ENCODE data around the gene PERM1. TPM values are rescaled to one million over a fixed set of nuclear protein-coding genes. Genes with fewer than 3 reads are reported as not detected.

PERM1 gene
- total RNA-seq, 2 experiments from 2014 or later = not detected

DNA sequence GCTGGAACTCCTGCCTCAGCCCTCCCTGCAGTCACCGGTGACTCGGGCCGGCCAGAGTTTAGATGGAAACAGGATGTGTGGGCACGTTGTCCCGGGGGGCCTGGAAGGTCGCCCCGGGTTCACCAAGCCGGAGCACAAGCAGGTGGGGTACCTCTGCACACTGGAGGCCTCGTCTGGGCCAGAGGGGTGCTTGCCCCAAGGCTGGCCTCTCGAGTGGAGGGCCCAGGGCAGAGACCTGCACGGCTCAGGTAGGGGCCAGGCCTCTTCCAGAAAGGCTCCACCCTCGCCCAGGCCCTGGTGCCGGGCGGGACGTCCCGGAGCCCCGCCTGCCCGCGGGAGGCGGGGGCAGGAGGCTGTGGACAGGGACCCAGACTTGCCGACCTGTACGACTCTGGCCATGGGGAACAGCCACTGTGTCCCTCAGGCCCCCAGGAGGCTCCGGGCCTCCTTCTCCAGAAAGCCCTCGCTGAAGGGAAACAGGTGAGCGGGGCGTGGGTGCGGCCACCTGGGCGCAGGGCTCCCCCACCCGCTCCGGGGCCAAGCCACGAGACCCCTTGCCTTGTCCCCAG is 15.7 kb downstream of the PERM1 start, which contains the start of gene PLEKHN1:
Gene PLEKHN1 (plus strand): TSS at position 348 of the 569 bp plus-strand sequence. CDS start 50 bp downstream, at position 398.
- POLR2A ChIA-PET = interaction anchor here (0.7 to 1.2 kb wide), 3 partner anchors 10 to 93 kb away, joined by 3 read pairs; partner anchors contain the start of gene ISG15
- TF ChIP-seq, protein P1, sequence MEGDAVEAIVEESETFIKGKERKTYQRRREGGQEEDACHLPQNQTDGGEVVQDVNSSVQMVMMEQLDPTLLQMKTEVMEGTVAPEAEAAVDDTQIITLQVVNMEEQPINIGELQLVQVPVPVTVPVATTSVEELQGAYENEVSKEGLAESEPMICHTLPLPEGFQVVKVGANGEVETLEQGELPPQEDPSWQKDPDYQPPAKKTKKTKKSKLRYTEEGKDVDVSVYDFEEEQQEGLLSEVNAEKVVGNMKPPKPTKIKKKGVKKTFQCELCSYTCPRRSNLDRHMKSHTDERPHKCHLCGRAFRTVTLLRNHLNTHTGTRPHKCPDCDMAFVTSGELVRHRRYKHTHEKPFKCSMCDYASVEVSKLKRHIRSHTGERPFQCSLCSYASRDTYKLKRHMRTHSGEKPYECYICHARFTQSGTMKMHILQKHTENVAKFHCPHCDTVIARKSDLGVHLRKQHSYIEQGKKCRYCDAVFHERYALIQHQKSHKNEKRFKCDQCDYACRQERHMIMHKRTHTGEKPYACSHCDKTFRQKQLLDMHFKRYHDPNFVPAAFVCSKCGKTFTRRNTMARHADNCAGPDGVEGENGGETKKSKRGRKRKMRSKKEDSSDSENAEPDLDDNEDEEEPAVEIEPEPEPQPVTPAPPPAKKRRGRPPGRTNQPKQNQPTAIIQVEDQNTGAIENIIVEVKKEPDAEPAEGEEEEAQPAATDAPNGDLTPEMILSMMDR (IDR thresholded peaks at IDR 0.05) = no peak
- ATAC-seq (peak; percentile 57), DNase-seq (peak; percentile 77)
- Mint-ChIP-seq H3K9me3 (peaks cover 2% of the 10 kb centered on the region), H3K4me3 (peak within 1 kb of the TSS; percentile 77), H3K27ac (peak within 1 kb of the TSS; percentile 81), H3K4me1 (ENCODE audit: low read depth) (peaks cover 11% of the 10 kb centered on the region), H3K27me3 (peaks cover 8% of the 10 kb centered on the region), H3K36me3 (ENCODE audit: low read depth) (peaks cover 10% of the 10 kb centered on the region)
- CTCF ChIA-PET = interaction anchor here (1.0 to 1.7 kb wide), 5 partner anchors 17 to 97 kb away, joined by 4 to 9 read pairs (median 6); no protein-coding TSS in a partner anchor
- intact Hi-C loops (cut with micrococcal nuclease) = no loop called here

DNA sequence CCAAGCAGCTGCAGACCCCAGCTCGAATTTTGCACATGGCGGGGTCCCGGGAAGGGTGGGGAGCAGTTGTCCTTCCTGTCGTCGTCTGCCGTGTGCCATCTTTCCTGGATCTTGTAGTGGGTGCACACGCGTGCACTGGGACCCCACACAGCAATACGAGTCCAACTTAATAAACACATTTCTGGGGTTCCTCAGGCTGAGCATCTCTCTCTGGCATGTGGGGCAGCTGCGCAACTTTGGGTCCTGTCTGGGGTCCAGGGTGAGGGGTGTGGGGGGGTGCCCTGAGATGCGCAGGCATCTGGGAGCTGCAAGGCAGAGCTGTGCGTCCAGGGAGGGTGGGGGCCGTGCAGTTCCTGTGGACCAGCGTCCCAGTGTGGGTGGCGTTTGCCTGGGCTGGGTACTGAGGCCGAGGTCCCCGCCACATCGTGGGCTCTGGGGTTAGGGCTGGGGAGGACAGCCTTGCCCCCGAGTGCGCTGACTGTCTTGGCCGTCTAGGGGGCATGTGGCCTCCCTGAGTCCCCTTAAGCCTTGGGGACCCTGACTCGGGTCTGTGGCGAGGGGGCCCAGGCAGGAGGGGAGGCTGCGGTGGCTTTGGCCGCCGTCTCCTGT is 16.3 kb downstream of the PERM1 start:
- DNase-seq (no peak), ATAC-seq (no peak)
- TF ChIP-seq, protein P1 (IDR thresholded peaks at IDR 0.05) = no peak
- Mint-ChIP-seq H3K4me1 (ENCODE audit: low read depth) (peaks cover 11% of the 10 kb centered on the region), H3K27me3 (peaks cover 8% of the 10 kb centered on the region), H3K9me3 (peaks cover 2% of the 10 kb centered on the region), H3K36me3 (ENCODE audit: low read depth) (peaks cover 10% of the 10 kb centered on the region), H3K4me3 (peak overlapping the region; percentile 61), H3K27ac (peak overlapping the region; percentile 46)
- CTCF ChIA-PET = interaction anchor here (1.7 kb wide), 1 partner anchor 19 kb away, joined by 5 read pairs; no protein-coding TSS in a partner anchor
- POLR2A ChIA-PET = interaction anchor here (1.5 kb wide), 1 partner anchor 61 kb away, joined by 3 read pairs; no protein-coding TSS in a partner anchor
- intact Hi-C loops (cut with micrococcal nuclease) = no loop called here

DNA sequence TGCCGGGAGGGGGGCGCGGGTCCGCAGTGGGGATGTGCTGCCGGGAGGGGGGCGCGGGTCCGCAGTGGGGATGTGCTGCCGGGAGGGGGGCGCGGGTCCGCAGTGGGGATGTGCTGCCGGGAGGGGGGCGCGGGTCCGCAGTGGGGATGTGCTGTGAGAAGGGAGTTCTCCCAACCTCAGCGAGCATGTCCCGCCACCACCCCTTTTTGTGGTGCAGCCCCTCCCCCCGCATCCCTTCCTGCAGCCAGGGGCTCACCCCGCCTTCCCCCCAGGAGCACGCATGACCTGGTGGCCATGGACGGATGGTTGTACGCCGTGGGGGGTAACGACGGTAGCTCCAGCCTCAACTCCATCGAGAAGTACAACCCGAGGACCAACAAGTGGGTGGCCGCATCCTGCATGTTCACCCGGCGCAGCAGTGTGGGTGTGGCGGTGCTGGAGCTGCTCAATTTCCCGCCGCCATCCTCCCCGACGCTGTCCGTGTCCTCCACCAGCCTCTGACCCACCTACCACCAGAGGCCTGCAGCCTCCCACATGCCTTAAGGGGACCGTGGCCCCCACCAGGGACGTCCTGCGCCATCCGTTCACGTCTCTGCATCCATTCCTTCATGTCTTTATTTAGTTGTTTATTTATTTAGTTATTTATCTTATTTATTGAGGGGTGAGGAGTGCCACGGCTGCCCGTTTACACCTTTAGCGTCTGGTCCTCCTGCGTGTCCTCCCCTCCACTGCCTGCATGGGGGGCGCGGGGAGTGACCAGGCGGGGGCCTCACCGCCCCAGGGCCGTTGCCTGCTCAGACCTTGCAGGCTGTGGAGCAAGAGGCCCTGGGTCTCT is 17.0 kb downstream of the PERM1 start:
- Mint-ChIP-seq H3K4me3 (no peak overlapping the region), H3K36me3 (ENCODE audit: low read depth) (peaks cover 10% of the 10 kb centered on the region), H3K27ac (no peak overlapping the region), H3K9me3 (peaks cover 2% of the 10 kb centered on the region), H3K27me3 (peaks cover 8% of the 10 kb centered on the region), H3K4me1 (ENCODE audit: low read depth) (peaks cover 11% of the 10 kb centered on the region)
- POLR2A ChIA-PET = interaction anchor here (1.5 kb wide), 1 partner anchor 60 kb away, joined by 3 read pairs; no protein-coding TSS in a partner anchor
- no peak for ATAC-seq
- no peak for DNase-seq
- CTCF ChIA-PET = no interaction called here
- TF ChIP-seq, protein P1 (IDR thresholded peaks at IDR 0.05) = no peak
- intact Hi-C loops (cut with micrococcal nuclease) = no loop called here

DNA sequence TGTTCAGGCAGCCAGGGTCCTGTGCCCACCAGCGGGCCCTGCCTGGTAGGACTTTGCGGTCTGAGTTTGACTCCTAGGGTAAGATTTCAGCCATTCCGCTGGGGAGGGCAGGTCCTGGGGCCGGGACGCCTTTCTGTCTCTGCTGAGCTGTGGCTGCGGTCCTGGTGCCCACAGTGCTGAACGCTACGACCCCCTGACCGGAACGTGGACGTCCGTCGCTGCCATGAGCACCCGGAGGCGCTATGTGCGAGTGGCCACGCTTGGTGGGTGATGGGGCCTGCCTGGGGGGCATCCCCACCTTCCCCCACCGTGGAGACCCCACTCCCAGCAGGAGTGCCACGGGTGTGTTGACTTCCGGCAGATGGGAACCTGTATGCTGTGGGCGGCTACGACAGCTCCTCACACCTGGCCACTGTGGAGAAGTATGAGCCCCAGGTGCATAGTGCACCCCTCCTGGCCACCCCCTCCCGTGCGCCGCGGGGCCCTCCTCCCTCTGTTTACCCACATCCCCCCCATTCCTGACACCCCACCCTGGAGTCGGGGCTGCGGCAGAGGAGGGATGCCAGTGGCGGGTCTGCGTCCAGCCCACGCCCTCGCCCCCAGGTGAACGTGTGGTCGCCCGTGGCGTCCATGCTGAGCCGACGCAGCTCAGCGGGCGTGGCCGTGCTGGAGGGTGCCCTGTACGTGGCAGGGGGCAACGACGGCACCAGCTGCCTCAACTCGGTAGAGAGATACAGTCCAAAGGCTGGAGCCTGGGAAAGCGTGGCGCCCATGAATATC is 18.0 kb downstream of the PERM1 start:
- no peaks in the 10 kb centered on the region for H3K27me3 Mint-ChIP-seq
- ChIA-PET POLR2A (interaction anchor here (1.5 kb wide), 1 partner anchor 59 kb away, joined by 3 read pairs; no protein-coding TSS in a partner anchor), CTCF (no interaction called here)
- no peak for DNase-seq
- peaks cover 10% of the 10 kb centered on the region for H3K36me3 Mint-ChIP-seq (ENCODE audit: low read depth)
- no peaks in the 10 kb centered on the region for H3K9me3 Mint-ChIP-seq
- TF ChIP-seq, protein P1 (IDR thresholded peaks at IDR 0.05) = no peak
- H3K4me3 Mint-ChIP-seq = no peak overlapping the region
- no peak overlapping the region for H3K27ac Mint-ChIP-seq
- ATAC-seq = no peak
- H3K4me1 Mint-ChIP-seq (ENCODE audit: low read depth) = peaks cover 11% of the 10 kb centered on the region
- intact Hi-C loops (cut with micrococcal nuclease) = no loop called here
